Renal cortex interstitium (tissue), 11 donors: ENCODE results near the gene FOXL1. TPM values are rescaled to one million over a fixed set of nuclear protein-coding genes. Genes with fewer than 3 reads are reported as not detected.

Experiments
- DNase-seq, 11 donors: peaks; one replicate each; pipeline ENCODE4 v3.0.0-alpha.2; 2013; ENCODE audit warnings: low read depth in 9 of 11, low spot score in 4 of 11; ENCODE audit errors: extremely low read depth in 1 of 11
- polyA plus RNA-seq, 3 donors: library from polyadenylated mRNA; unstranded; fragments of 120-200 nt; gene quantifications; one replicate each; pipeline ENCODE4 v1.2.1, GENCODE V29; 2013; ENCODE audit not compliant: insufficient read length in 3 of 3

FOXL1 gene
- polyA plus RNA-seq, 3 donors, result 11.3 to 17.8 (median 16.1) TPM

- DNase-seq, result no peak
Measured at GRCh38 chr16:86542756-86543750, 35.3 kb upstream of the FOXL1 start.

- no peak for DNase-seq
Measured at GRCh38 chr16:86545481-86545880, 32.9 kb upstream of the FOXL1 start.

- DNase-seq, result no peak
Measured at GRCh38 chr16:86545954-86546637, 32.3 kb upstream of the FOXL1 start.

GRCh38 chr16:86546638-86547013, 31.7 kb upstream of the FOXL1 start:
- DNase-seq, result no peak

- DNase-seq, result no peak
Measured at GRCh38 chr16:86547286-86547685, 31.1 kb upstream of the FOXL1 start.

GRCh38 chr16:86549076-86549892, 29.1 kb upstream of the FOXL1 start:
- no peak for DNase-seq

- DNase-seq, result no peak
Measured at GRCh38 chr16:86549893-86550190, 28.5 kb upstream of the FOXL1 start.

- DNase-seq, result no peak
Measured at GRCh38 chr16:86550281-86550680, 28.1 kb upstream of the FOXL1 start.

GRCh38 chr16:86553356-86553755, 25.0 kb upstream of the FOXL1 start:
- DNase-seq, result no peak

- DNase-seq, result peak in 1 of 11 donors; percentile 1
Measured at GRCh38 chr16:86554599-86554916, 23.8 kb upstream of the FOXL1 start.

GRCh38 chr16:86554917-86555703, 23.2 kb upstream of the FOXL1 start, which contains the start of gene MTHFSD:
Gene MTHFSD (minus strand): TSS chr16:86555235. CDS start chr16:86555184, 51 bp downstream.
- peak in 10 of 11 donors; percentile 80 to 94 (median 91) for DNase-seq

GRCh38 chr16:86555704-86556075, 22.7 kb upstream of the FOXL1 start:
- DNase-seq, result no peak

GRCh38 chr16:86556576-86556975, 21.8 kb upstream of the FOXL1 start:
- no peak for DNase-seq

- DNase-seq, result no peak
Measured at GRCh38 chr16:86557587-86557986, 20.8 kb upstream of the FOXL1 start.

- DNase-seq, result no peak
Measured at GRCh38 chr16:86558355-86559193, 19.8 kb upstream of the FOXL1 start.

- DNase-seq, result no peak
Measured at GRCh38 chr16:86559802-86560305, 18.5 kb upstream of the FOXL1 start.

GRCh38 chr16:86562356-86562755, 16.0 kb upstream of the FOXL1 start:
- no peak for DNase-seq
